ENCODE results near the gene GLB1L3.

DNA sequence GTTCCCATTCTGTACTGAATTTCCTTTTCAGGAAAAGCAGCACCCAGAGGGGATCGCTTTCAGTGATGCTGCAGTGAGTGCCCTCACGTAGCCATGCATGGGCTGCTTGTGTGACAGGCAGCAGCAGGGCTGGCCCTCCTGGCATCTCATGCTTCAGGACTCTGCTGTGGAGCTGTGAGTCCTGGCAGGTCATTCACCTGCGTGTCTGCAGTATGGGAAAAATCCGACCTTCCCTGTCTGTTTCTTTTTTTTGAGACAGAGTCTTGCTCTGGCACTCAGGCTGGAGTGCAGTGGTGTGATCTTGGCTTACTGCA lies 69.0 kb downstream of the GLB1L3 start:
- TF ChIP-seq, protein P1, sequence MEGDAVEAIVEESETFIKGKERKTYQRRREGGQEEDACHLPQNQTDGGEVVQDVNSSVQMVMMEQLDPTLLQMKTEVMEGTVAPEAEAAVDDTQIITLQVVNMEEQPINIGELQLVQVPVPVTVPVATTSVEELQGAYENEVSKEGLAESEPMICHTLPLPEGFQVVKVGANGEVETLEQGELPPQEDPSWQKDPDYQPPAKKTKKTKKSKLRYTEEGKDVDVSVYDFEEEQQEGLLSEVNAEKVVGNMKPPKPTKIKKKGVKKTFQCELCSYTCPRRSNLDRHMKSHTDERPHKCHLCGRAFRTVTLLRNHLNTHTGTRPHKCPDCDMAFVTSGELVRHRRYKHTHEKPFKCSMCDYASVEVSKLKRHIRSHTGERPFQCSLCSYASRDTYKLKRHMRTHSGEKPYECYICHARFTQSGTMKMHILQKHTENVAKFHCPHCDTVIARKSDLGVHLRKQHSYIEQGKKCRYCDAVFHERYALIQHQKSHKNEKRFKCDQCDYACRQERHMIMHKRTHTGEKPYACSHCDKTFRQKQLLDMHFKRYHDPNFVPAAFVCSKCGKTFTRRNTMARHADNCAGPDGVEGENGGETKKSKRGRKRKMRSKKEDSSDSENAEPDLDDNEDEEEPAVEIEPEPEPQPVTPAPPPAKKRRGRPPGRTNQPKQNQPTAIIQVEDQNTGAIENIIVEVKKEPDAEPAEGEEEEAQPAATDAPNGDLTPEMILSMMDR (IDR thresholded peaks at IDR 0.05; ENCODE audit: extremely low read depth in 1 of 2, insufficient read depth in 1 of 2, low read depth in 1 of 2, low read length in 2 of 2): no peak
- TF ChIP-seq POLR2AphosphoS5 (IDR thresholded peaks at IDR 0.05; ENCODE audit: insufficient read depth, low read depth, low read length): no peak
- no peak for TF ChIP-seq EZH2 (IDR thresholded peaks at IDR 0.05; ENCODE audit: borderline replicate concordance, low read depth, low read length, severe bottlenecking)
- no peak for TF ChIP-seq FOS (IDR thresholded peaks at IDR 0.05; ENCODE audit: borderline replicate concordance, insufficient read depth, low read length)
- no peak for TF ChIP-seq POLR2A (IDR thresholded peaks at IDR 0.05; ENCODE audit: low read depth, low read length)
